Keratinocyte (primary cell): ENCODE data around the gene OSR1. TPM values are rescaled to one million over a fixed set of nuclear protein-coding genes. Genes with fewer than 3 reads are reported as not detected.

Experiments used
- DNase-seq: peaks from one replicate; pipeline ENCODE4 v3.0.0-alpha.2; 2011; ENCODE audit warnings: low read depth, missing footprints, low spot score
- FAIRE-seq: peaks from 2 replicates; lab custom pipeline; 2011; peaks lifted over from hg19 to GRCh38; lab: Jason Lieb, UNC
- H2AFZ ChIP-seq: 2 replicates; pipeline ENCODE4 v1.6.0; 2012; ENCODE audit warnings: low read length, control low read depth, inconsistent platforms; ENCODE audit not compliant: control insufficient read depth
- H3K27ac ChIP-seq: 2 replicates; pipeline ENCODE4 v1.5.1; 2011; ENCODE audit warnings: low read length; ENCODE audit not compliant: control insufficient read depth, insufficient read depth
- H3K27me3 ChIP-seq: 3 replicates; pipeline ENCODE4 v1.6.0; 2011; ENCODE audit warnings: low read length; ENCODE audit not compliant: control insufficient read depth, insufficient read depth; ENCODE audit errors: extremely low read depth
- H3K36me3 ChIP-seq, 2 experiments: 2 replicates in 1 of 2; 3 replicates in 1 of 2; pipeline ENCODE4 v1.5.1; 2011; ENCODE audit warnings: low read length in 2 of 2, mild to moderate bottlenecking in 1 of 2; ENCODE audit not compliant: control insufficient read depth in 2 of 2, insufficient read depth in 2 of 2; ENCODE audit errors: extremely low read depth in 1 of 2
- H3K4me1 ChIP-seq: 3 replicates; pipeline ENCODE4 v1.5.1; 2011; ENCODE audit warnings: low read length; ENCODE audit not compliant: control insufficient read depth, insufficient read depth; ENCODE audit errors: extremely low read depth
- H3K4me2 ChIP-seq: 3 replicates; pipeline ENCODE4 v1.6.0; 2011; ENCODE audit warnings: low read depth, low read length; ENCODE audit not compliant: control insufficient read depth, insufficient read depth; ENCODE audit errors: extremely low read depth
- H3K4me3 ChIP-seq, 3 experiments: fragments of 200-600 bp in 1 of 3; sonication (generic) in 1 of 3; 2 replicates in 2 of 3; 3 replicates in 1 of 3; pipeline ENCODE4 v1.5.1; 2011 to 2016; ENCODE audit warnings: low read length in 3 of 3, mild to moderate bottlenecking in 3 of 3, control low read depth in 2 of 3, inconsistent platforms in 1 of 3, low read depth in 1 of 3, mixed read lengths in 1 of 3, mixed run types in 1 of 3, moderate library complexity in 1 of 3; ENCODE audit not compliant: control insufficient read depth in 2 of 3, insufficient read depth in 2 of 3; ENCODE audit errors: extremely low read depth in 1 of 3
- H3K79me2 ChIP-seq: 2 replicates; pipeline ENCODE4 v1.6.0; 2012; ENCODE audit warnings: low read length; ENCODE audit not compliant: control insufficient read depth, insufficient read depth
- H3K9ac ChIP-seq: 3 replicates; pipeline ENCODE4 v1.6.0; 2011; ENCODE audit warnings: low read length; ENCODE audit not compliant: control insufficient read depth, insufficient read depth; ENCODE audit errors: extremely low read depth
- H3K9me1 ChIP-seq: 3 replicates; pipeline ENCODE4 v1.6.0; 2011; ENCODE audit warnings: low read length; ENCODE audit not compliant: control insufficient read depth, insufficient read depth; ENCODE audit errors: extremely low read depth
- H3K9me3 ChIP-seq: 2 replicates; pipeline ENCODE4 v1.5.1; 2012; ENCODE audit warnings: low read depth, low read length; ENCODE audit not compliant: control insufficient read depth
- H4K20me1 ChIP-seq: 3 replicates; pipeline ENCODE4 v1.6.0; 2011; ENCODE audit warnings: low read length; ENCODE audit not compliant: control insufficient read depth, insufficient read depth; ENCODE audit errors: extremely low read depth
- CTCF ChIP-seq, 3 experiments: IDR thresholded peaks in 1 of 3; conservative IDR thresholded peaks in 1 of 3; optimal IDR thresholded peaks in 1 of 3; 2 replicates in 2 of 3; 3 replicates in 1 of 3; pipeline versions ENCODE3 to v1.5.1; 2011; ENCODE audit warnings: low read length in 3 of 3, mild to moderate bottlenecking in 3 of 3, moderate library complexity in 2 of 3, control low read depth in 1 of 3, inconsistent platforms in 1 of 3; ENCODE audit not compliant: insufficient read depth in 2 of 3; ENCODE audit errors: extremely low read depth in 1 of 3
- EZH2 ChIP-seq: IDR thresholded peaks from one replicate; pipeline ENCODE4 v1.6.1; 2012; ENCODE audit warnings: inconsistent platforms, mild to moderate bottlenecking, low read length, moderate library complexity
- dilution Hi-C: fragments of 300-500 bp; cut with MboI; formaldehyde crosslinking; loops from one replicate; pipeline ENCODE4 v1.7.0; 2020; ENCODE audit warnings: low sequenced_read_pairs; ENCODE audit not compliant: extremely low pct_ligation_motif_present
- polyA plus RNA-seq, 5 experiments: library from polyadenylated mRNA; depleted of rRNA in 3 of 5; stranded (reverse) in 3 of 5; stranded (forward) in 1 of 5; unstranded in 1 of 5; fragments of >200 nt; gene quantifications; 1 replicate in 1 of 5; 2 replicates in 3 of 5; 3 replicates in 1 of 5; pipeline versions ENCODE4 v1.2.1 to v1.2.3, GENCODE V29; 2011 to 2012; ENCODE audit warnings: missing spikeins in 2 of 5, low read depth in 1 of 5, low replicate concordance in 1 of 5

The OSR1 gene
- polyA plus RNA-seq, 1 donor (not counting 4 experiments of a cell fraction or from before 2014, with no cell fraction given), result 0.09 TPM

GRCh38 chr2:19320813-19321212, 37.6 kb downstream of the OSR1 start:
- dilution Hi-C loops, result no loop called here
- FAIRE-seq, result no peak
- TF ChIP-seq EZH2, result no peak
- no peak for TF ChIP-seq CTCF (optimal IDR thresholded peaks at IDR 0.05 in 1 of 3, IDR thresholded peaks at IDR 0.05 in 1 of 3, conservative IDR thresholded peaks at IDR 0.05 in 1 of 3; ENCODE audit: extremely low read depth in 1 of 3, insufficient read depth in 2 of 3, low read length in 3 of 3)

GRCh38 chr2:19319698-19320097, 38.7 kb downstream of the OSR1 start:
- dilution Hi-C loops, result no loop called here
- FAIRE-seq (no peak), DNase-seq (no peak)
- TF ChIP-seq CTCF (optimal IDR thresholded peaks at IDR 0.05 in 1 of 3, IDR thresholded peaks at IDR 0.05 in 1 of 3, conservative IDR thresholded peaks at IDR 0.05 in 1 of 3; ENCODE audit: extremely low read depth in 1 of 3, insufficient read depth in 2 of 3, low read length in 3 of 3) (peak in 1 of 3 experiments; percentile 1), EZH2 (no peak)
- Histone ChIP-seq H3K4me3 (no peak overlapping the region), H4K20me1 (no peaks in the 10 kb centered on the region), H3K27me3 (no peaks in the 10 kb centered on the region), H3K9me1 (no peaks in the 10 kb centered on the region), H2AFZ (no peak overlapping the region), H3K36me3 (no peaks in the 10 kb centered on the region), H3K9me3 (no peaks in the 10 kb centered on the region), H3K27ac (no peak overlapping the region), H3K9ac (no peak overlapping the region), H3K4me2 (no peak overlapping the region), H3K79me2 (no peaks in the 10 kb centered on the region), H3K4me1 (no peaks in the 10 kb centered on the region)

More at GRCh38 chr2:19320813-19321212, 37.6 kb downstream of the OSR1 start:
- H3K9ac ChIP-seq, result no peak overlapping the region
- H3K9me1 ChIP-seq, result no peaks in the 10 kb centered on the region
- no peak overlapping the region for H3K27ac ChIP-seq
- H2AFZ ChIP-seq, result no peak overlapping the region
- no peaks in the 10 kb centered on the region for H3K36me3 ChIP-seq
- no peak for DNase-seq
- H3K4me2 ChIP-seq, result no peak overlapping the region
- H3K9me3 ChIP-seq, result no peaks in the 10 kb centered on the region
- H3K79me2 ChIP-seq, result no peaks in the 10 kb centered on the region
- no peaks in the 10 kb centered on the region for H3K4me1 ChIP-seq
- no peak overlapping the region for H3K4me3 ChIP-seq
- no peaks in the 10 kb centered on the region for H3K27me3 ChIP-seq
- no peaks in the 10 kb centered on the region for H4K20me1 ChIP-seq
